OCI-LY3 (cell line): ENCODE data around the gene CALU.
A peak's percentile ranks its signal among the peaks of the same experiment; 100 is the strongest.

Experiments used
- H2AFZ ChIP-seq: fragments of 200-600, 300-600 bp; shearing (Covaris generic); 2 replicates; pipeline ENCODE4 v1.6.0; 2014; ENCODE audit warnings: antibody characterized with exemption, low read depth, low read length
- H3K27ac ChIP-seq: fragments of 200-600, 300-600 bp; sonication (generic); 2 replicates; pipeline ENCODE4 v1.5.1; 2014; ENCODE audit warnings: mild to moderate bottlenecking, low read length, moderate library complexity, mixed read lengths
- H3K27me3 ChIP-seq: fragments of 200-600, 300-600 bp; sonication (generic); 2 replicates; pipeline ENCODE4 v1.6.1; 2014; ENCODE audit warnings: low read depth, low read length, mixed read lengths
- H3K36me3 ChIP-seq: fragments of 200-600, 300-600 bp; sonication (generic); replicated peaks from 2 replicates; pipeline ENCODE3; 2014; ENCODE audit warnings: low read depth, low read length, mixed read lengths
- H3K4me1 ChIP-seq: fragments of 300-600, 200-600 bp; sonication (generic); 2 replicates; pipeline ENCODE4 v1.6.1; 2014; ENCODE audit warnings: low read length, mixed read lengths
- H3K4me2 ChIP-seq: fragments of 200-600, 300-600 bp; sonication (generic); 2 replicates; pipeline ENCODE4 v1.6.1; 2014; ENCODE audit warnings: low read length, mixed read lengths
- H3K4me3 ChIP-seq: fragments of 300-600, 200-600 bp; sonication (generic); 2 replicates; pipeline ENCODE4 v1.5.1; 2014; ENCODE audit warnings: antibody characterized with exemption, mild to moderate bottlenecking, low read length, moderate library complexity
- H3K79me2 ChIP-seq: fragments of 300-600, 200-600 bp; shearing (Covaris generic); 2 replicates; pipeline ENCODE4 v1.6.1; 2014; ENCODE audit warnings: mild to moderate bottlenecking, low read length, mixed read lengths
- H3K9ac ChIP-seq: fragments of 300-600, 200-600 bp; shearing (Covaris generic); 2 replicates; pipeline ENCODE4 v1.6.0; 2014; ENCODE audit warnings: mild to moderate bottlenecking, low read length, moderate library complexity
- H3K9me3 ChIP-seq: fragments of 200-600, 300-600 bp; shearing (Covaris generic); 2 replicates; pipeline ENCODE4 v1.6.1; 2014; ENCODE audit warnings: low read length, mixed read lengths; ENCODE audit not compliant: insufficient read depth
- H4K20me1 ChIP-seq: fragments of 200-600, 300-600 bp; sonication (generic); 2 replicates; pipeline ENCODE4 v1.6.1; 2016; ENCODE audit warnings: low read length, mixed read lengths; ENCODE audit not compliant: insufficient read depth
- CTCF ChIP-seq: fragments of 200-600, 300-600 bp; sonication (generic); IDR thresholded peaks from 2 replicates; pipeline ENCODE4 v1.5.1; 2014; ENCODE audit warnings: antibody characterized with exemption, low read length, low read depth
- EZH2phosphoT487 ChIP-seq: fragments of 200-600 bp; shearing (Covaris generic); IDR thresholded peaks from 2 replicates; pipeline ENCODE4 v1.6.1; 2018; ENCODE audit warnings: antibody characterized with exemption, mixed run types, low read depth

CALU gene

GRCh38 chr7:128799451-128799850 is 60.3 kb downstream of the CALU start:
- no peak overlapping the region for H3K4me3 ChIP-seq
- H3K9ac ChIP-seq = no peak overlapping the region
- H3K27me3 ChIP-seq = no peaks in the 10 kb centered on the region
- H4K20me1 ChIP-seq = no peaks in the 10 kb centered on the region
- H3K36me3 ChIP-seq = no peaks in the 10 kb centered on the region
- H2AFZ ChIP-seq = no peak overlapping the region
- peaks cover 24% of the 10 kb centered on the region for H3K4me1 ChIP-seq
- H3K79me2 ChIP-seq = no peaks in the 10 kb centered on the region
- H3K9me3 ChIP-seq = no peaks in the 10 kb centered on the region
- no peak overlapping the region for H3K27ac ChIP-seq
- H3K4me2 ChIP-seq = no peak overlapping the region
- no peak for TF ChIP-seq CTCF
- no peak for TF ChIP-seq EZH2phosphoT487

GRCh38 chr7:128800567-128800966 is 61.4 kb downstream of the CALU start:
- Histone ChIP-seq H3K4me1 (peaks cover 24% of the 10 kb centered on the region), H2AFZ (no peak overlapping the region), H3K36me3 (no peaks in the 10 kb centered on the region), H3K79me2 (no peaks in the 10 kb centered on the region), H3K4me3 (no peak overlapping the region), H4K20me1 (no peaks in the 10 kb centered on the region), H3K9ac (no peak overlapping the region), H3K9me3 (no peaks in the 10 kb centered on the region), H3K27me3 (no peaks in the 10 kb centered on the region), H3K27ac (no peak overlapping the region), H3K4me2 (peak overlapping the region; percentile 45)
- TF ChIP-seq CTCF (no peak), EZH2phosphoT487 (no peak)

GRCh38 chr7:128801003-128801402 is 61.8 kb downstream of the CALU start:
- H3K4me3 ChIP-seq = no peak overlapping the region
- H3K4me1 ChIP-seq = peaks cover 24% of the 10 kb centered on the region
- H3K27ac ChIP-seq = no peak overlapping the region
- H2AFZ ChIP-seq = no peak overlapping the region
- H4K20me1 ChIP-seq = no peaks in the 10 kb centered on the region
- no peak for TF ChIP-seq EZH2phosphoT487
- TF ChIP-seq CTCF = no peak
- H3K9me3 ChIP-seq = no peaks in the 10 kb centered on the region
- peak overlapping the region; percentile 45 for H3K4me2 ChIP-seq
- H3K79me2 ChIP-seq = no peaks in the 10 kb centered on the region
- no peaks in the 10 kb centered on the region for H3K27me3 ChIP-seq
- H3K36me3 ChIP-seq = no peaks in the 10 kb centered on the region
- no peak overlapping the region for H3K9ac ChIP-seq

- Histone ChIP-seq H3K9ac (no peak overlapping the region), H2AFZ (no peak overlapping the region), H3K4me2 (0 out of 2 replicates have a peak overlapping the region, but pooled peaks have one; percentile 45), H3K27me3 (no peaks in the 10 kb centered on the region), H3K79me2 (no peaks in the 10 kb centered on the region), H3K4me3 (no peak overlapping the region), H3K9me3 (no peaks in the 10 kb centered on the region), H3K27ac (no peak overlapping the region), H3K4me1 (peaks cover 24% of the 10 kb centered on the region), H3K36me3 (no peaks in the 10 kb centered on the region), H4K20me1 (no peaks in the 10 kb centered on the region)
- TF ChIP-seq CTCF = no peak
- no peak for TF ChIP-seq EZH2phosphoT487
Observed at GRCh38 chr7:128801667-128802418, 62.7 kb downstream of the CALU start.
